ENCODE results near the gene DUSP28.

GRCh38 chr2:240529344-240529999 lies 30.7 kb upstream of the DUSP28 start:
- TF ChIP-seq SIN3A (IDR thresholded peaks at IDR 0.05; ENCODE audit: borderline replicate concordance, insufficient read depth, low read depth, low read length) (no peak), TCF7L2 (IDR thresholded peaks at IDR 0.05; ENCODE audit: low read depth, low read length) (no peak), CTCF (IDR thresholded peaks at IDR 0.05) (no peak)

Data from Panc1 (cell line).